HG02852 (cell line): ENCODE measurements around the gene TMEM145.
"Not testable (repeated sequence)": the region's sequence is repeated elsewhere in the genome, so short reads cannot be mapped to it uniquely, and the experiment has no call there.

Experiments used
- ATAC-seq: cut with Tn5 transposase; IDR thresholded peaks from one replicate; pipeline ENCODE4 v1.9.1; 2021; ENCODE audit warnings: mild to moderate bottlenecking, moderate library complexity; ENCODE audit not compliant: unreplicated experiment

The TMEM145 gene

GRCh38 chr19:42333975-42334696, 21.0 kb downstream of the TMEM145 start:
- ATAC-seq = no peak

DNA sequence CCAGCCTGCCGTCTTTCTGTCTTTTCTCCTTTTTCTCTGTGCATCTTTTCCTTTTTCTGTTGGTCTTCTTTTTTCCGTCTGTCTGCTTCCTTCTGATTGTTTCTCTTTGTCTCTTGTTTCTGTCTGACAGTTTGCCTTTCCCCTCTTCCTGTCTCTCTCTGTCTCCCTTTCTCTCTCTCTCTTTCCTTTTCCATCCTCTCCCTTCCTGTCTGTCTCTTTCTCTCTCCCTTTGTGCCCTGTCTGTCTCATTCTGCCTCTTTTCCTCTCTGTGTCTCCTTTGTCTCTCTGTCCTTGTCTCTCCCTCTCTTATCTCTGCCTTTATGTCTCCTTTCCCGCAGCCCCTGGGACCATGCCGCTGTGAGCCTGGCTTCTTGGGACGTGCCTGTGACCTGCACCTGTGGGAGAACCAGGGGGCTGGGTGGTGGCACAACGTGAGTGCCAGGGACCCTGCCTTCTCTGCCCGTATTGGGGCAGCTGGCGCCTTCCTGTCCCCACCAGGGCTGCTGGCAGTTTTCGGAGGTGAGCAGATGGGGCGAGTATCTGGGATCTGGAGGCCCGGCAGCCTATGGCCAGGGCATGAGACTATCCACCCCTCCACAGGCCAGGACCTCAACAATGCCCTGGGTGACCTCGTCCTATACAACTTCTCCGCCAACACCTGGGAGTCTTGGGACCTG, 21.7 kb downstream of the TMEM145 start:
- no peak for ATAC-seq

DNA sequence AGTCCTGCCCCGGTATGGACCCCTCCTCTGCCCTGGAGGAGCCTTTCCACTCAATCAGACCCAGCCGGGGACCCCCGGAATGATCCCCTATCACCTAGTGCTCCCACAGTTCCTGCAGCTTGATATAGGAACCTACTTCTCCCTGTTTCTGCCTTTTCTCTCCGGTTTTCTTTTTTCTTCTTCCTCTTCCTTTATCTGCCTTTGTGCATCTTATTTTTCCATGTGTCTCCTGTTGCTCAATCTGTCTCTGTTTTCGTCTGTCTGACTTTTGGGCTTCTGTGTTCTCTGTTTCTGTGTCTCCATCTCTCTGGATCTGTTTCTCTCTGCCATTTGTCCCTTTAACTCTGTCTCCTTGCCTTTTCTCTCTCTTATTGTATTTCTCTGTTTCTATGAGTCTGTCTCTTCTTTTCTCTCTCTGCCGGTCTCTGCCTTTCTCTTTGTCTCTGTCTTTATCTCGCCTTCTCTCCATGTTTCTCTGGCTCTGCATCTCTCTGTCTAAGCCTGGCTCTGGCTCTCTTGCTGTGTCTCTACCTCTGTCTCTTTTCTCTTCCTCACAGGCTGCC, 22.3 kb downstream of the TMEM145 start:
- no peak for ATAC-seq

DNA sequence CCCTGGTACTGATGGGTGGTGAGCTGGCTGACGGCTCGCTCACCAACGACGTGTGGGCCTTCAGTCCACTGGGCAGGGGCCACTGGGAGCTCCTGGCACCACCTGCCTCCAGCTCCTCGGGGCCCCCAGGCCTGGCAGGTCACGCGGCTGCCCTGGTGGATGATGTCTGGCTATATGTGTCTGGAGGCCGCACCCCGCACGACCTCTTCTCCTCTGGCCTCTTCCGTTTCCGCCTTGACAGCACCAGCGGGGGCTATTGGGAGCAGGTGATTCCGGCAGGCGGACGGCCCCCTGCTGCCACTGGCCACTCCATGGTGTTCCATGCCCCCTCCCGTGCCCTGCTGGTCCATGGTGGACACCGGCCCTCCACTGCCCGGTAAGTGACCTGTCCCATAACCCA, 22.9 kb downstream of the TMEM145 start:
- no peak for ATAC-seq

DNA sequence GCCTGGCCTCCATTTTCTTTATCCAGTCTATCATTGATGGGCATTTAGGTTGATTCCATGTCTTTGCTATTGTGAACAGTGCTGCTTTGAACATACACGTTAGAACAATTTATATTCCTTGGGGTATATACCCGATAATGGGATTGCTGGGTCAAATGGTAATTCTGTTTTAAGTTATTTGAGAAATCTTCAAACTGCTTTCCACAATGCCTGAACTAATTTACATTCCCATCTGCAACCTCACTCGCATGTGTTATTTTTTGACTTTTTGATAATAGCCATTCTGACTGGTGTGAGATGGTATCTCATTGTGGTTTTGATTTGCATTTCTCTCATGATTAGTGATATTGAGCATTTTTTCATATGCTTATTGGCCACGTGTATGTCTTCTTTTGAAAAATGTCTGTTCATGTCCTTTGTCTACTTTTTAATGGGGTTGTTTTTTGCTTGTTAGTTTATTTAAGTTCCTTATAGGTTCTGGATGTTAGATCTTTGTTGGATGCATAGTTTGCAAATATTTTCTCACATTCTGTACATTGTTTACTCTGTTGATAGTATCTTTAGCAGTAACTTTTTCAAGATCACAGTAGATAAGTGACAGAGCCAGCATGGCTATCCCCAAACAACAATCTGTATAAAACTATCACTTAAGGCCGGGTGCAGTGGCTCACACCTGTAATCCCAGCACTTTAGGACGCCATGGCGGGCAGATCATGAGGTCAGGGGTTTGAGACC, 26.2 kb downstream of the TMEM145 start:
- ATAC-seq = not testable (repeated sequence)

GRCh38 chr19:42339922-42340321, 26.8 kb downstream of the TMEM145 start:
- ATAC-seq = not testable (repeated sequence)

DNA sequence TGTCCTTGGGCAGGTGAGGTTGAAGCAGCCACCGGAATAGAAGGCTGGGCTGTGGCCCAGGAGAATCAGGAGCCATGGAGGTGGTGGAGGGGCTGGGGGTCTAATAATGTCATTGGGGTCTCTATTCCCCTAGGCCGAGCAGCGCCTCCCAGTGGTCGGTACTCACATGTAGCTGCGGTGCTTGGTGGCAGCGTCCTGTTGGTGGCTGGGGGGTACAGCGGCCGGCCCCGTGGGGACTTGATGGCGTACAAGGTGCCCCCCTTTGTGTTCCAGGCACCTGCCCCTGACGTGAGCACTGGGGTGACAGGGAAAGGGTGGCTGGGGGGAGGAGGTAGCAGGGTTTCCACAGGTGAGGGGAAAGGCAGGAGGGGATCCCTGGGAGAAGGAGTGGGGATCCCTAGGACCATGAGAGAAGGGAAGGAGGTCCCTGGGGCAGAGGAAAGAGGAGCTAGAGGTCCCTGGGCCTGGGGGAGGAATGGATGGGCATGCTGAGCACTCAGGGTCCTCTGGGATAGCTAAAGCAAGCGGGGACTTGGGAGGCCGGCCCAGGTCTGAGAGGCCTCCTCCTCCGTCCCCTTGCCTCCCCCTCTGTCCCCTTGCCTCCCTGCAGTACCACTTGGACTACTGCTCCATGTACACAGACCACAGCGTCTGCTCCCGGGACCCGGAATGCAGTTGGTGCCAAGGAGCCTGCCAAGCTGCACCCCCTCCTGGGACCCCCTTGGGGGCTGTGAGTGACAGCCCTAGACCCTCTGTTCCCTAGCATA, 30.4 kb downstream of the TMEM145 start:
- no peak for ATAC-seq

DNA sequence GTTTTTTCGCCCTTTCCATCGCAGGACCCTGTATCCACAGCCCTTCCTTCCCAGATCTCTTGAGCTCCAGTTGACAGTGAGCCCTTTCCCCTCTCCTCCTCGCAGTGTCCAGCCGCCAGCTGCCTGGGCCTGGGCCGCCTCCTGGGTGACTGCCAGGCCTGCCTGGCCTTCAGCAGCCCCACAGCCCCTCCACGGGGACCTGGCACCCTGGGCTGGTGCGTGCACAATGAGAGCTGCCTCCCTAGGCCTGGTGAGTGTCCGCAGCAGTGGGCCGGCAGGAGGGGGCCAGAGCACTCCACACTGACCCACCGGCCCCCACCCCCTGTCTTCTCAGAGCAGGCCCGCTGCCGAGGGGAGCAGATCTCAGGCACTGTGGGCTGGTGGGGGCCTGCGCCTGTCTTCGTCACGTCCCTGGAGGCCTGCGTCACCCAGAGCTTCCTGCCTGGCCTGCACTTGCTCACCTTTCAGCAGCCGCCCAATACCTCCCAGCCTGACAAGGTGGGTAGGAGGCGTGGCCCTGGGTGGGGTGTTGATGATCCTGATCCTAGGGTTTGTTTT, 31.3 kb downstream of the TMEM145 start:
- ATAC-seq = no peak

DNA sequence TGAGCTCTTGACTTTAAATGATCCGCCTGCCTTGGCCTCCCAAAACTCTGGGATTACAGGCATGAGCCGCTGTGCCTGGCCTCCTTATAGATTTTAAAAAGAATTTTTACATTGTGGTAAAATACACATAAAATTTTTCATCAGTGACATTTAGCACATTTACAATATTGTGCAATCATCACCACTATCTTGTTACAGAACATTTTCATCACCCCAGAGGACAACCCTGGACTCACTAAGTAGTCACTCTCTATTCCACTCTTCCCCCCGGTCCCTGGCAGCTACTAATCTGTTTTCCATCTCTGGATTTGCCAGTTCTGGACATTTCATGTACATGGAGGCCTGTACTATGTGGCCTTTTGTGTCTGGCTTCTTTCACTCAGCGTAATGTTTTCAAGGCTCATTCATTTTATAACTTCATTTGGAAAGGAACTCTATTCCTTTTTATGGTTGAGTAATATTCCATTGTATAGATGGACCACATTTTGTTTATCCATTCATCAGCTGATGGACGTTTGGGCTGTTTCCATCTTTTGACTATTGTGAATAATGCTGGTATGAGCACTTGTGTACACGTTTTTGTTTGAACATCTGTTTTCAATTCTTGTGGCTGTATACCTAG, 32.2 kb downstream of the TMEM145 start:
- no peak for ATAC-seq

- ATAC-seq = no peak
Measured at GRCh38 chr19:42348211-42348610, 35.1 kb downstream of the TMEM145 start.

- no peak for ATAC-seq
Measured at GRCh38 chr19:42349378-42350107, 36.4 kb downstream of the TMEM145 start.

- ATAC-seq = no peak
Measured at GRCh38 chr19:42350417-42350816, 37.3 kb downstream of the TMEM145 start.

DNA sequence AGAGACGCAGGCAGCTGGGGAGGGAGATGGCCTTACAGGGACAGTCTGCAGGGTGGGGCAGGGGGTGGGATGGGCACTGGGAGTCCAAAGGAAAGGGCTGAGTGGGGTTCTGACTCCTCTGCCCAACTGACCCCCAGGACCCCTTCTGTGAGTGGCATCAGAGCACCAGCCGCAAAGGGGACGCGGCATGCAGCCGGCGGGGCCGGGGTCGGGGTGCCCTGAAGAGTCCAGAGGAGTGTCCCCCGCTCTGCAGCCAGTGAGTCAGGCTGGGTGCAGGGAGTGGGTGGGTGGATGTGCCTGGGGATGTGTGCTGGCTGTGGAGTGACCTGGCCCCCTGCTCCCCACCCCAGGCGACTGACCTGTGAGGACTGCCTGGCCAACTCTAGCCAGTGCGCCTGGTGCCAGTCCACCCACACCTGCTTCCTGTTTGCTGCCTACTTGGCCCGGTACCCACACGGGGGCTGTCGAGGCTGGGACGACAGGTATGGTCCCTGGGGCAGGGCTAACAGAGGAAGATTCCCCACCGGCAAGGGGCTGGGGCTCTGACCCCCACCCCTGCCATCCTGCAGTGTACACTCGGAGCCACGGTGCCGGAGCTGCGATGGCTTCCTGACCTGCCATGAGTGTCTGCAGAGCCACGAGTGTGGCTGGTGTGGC, 38.1 kb downstream of the TMEM145 start:
- no peak for ATAC-seq

GRCh38 chr19:42352301-42353259, 39.5 kb downstream of the TMEM145 start:
- no peak for ATAC-seq

- no peak for ATAC-seq
Measured at GRCh38 chr19:42353341-42354015, 40.4 kb downstream of the TMEM145 start.

GRCh38 chr19:42355896-42356295, 42.8 kb downstream of the TMEM145 start:
- no peak for ATAC-seq

- ATAC-seq = no peak
Measured at GRCh38 chr19:42356686-42357085, 43.6 kb downstream of the TMEM145 start.
